Caco-2 (cell line): ENCODE measurements around the gene TPR. TPM values are rescaled to one million over a fixed set of nuclear protein-coding genes. Genes with fewer than 3 reads are reported as not detected.

Source experiments
- BruUV-seq: library from RNA; stranded (reverse); fragments of 400-500 nt; replicated peaks from 2 replicates; lab custom pipeline; 2021; lab: Mats Ljungman, UMichigan
- CTCF ChIA-PET: fragments of 300-600 bp; sonication (Branson Sonifier 250); formaldehyde crosslinking; loops from one replicate; lab custom pipeline; 2022; ENCODE audit warnings: antibody characterized with exemption; lab: Charles Lee
- POLR2A ChIA-PET: fragments of 300-600 bp; sonication (Branson Sonifier 250); formaldehyde crosslinking; loops from one replicate; lab custom pipeline; 2022; ENCODE audit warnings: antibody characterized with exemption; lab: Charles Lee
- DNase-seq, 2 experiments: peaks; one replicate each; pipeline versions ENCODE4 v3.0.0 to v3.0.0-alpha.2; 2020 to 2022
- H3K27me3 ChIP-seq: replicated peaks from 2 replicates; pipeline ENCODE4 v1.6.0; 2011; ENCODE audit warnings: low read length; ENCODE audit not compliant: control insufficient read depth, insufficient read depth
- H3K36me3 ChIP-seq: 2 replicates; pipeline ENCODE4 v1.5.1; 2011; ENCODE audit warnings: low read length; ENCODE audit not compliant: control insufficient read depth, insufficient read depth
- H3K4me1 ChIP-seq: fragments of 250-450 bp; sonication (Bioruptor Pico); 2 replicates; pipeline ENCODE4 v1.5.1; 2020; ENCODE audit warnings: mild to moderate bottlenecking
- H3K4me3 ChIP-seq: 2 replicates; pipeline ENCODE4 v1.5.1; 2011; ENCODE audit warnings: low read depth, mild to moderate bottlenecking, control low read depth, low read length
- H3K9me3 ChIP-seq: fragments of 250-450 bp; sonication (Bioruptor Pico); 2 replicates; pipeline ENCODE4 v1.5.1; 2020; ENCODE audit warnings: mild to moderate bottlenecking, moderate library complexity
- H3K27ac Mint-ChIP-seq: one replicate; pipeline ENCODE4 v1.8.0; 2022; ENCODE audit warnings: mixed read lengths; ENCODE audit not compliant: unreplicated experiment
- H3K27me3 Mint-ChIP-seq: one replicate; pipeline ENCODE4 v1.8.0; 2022; ENCODE audit warnings: mixed read lengths; ENCODE audit not compliant: insufficient read depth, unreplicated experiment
- H3K36me3 Mint-ChIP-seq: one replicate; pipeline ENCODE4 v1.8.0; 2022; ENCODE audit warnings: mild to moderate bottlenecking, mixed read lengths; ENCODE audit not compliant: insufficient read depth, unreplicated experiment
- H3K4me1 Mint-ChIP-seq: one replicate; pipeline ENCODE4 v1.8.0; 2022; ENCODE audit warnings: low read depth, mixed read lengths; ENCODE audit not compliant: unreplicated experiment
- H3K4me3 Mint-ChIP-seq: one replicate; pipeline ENCODE4 v1.8.0; 2022; ENCODE audit warnings: mild to moderate bottlenecking, moderate library complexity, mixed read lengths; ENCODE audit not compliant: unreplicated experiment
- H3K9me3 Mint-ChIP-seq: one replicate; pipeline ENCODE4 v1.8.0; 2022; ENCODE audit warnings: mixed read lengths; ENCODE audit not compliant: unreplicated experiment
- intact Hi-C: fragments of 100-400 bp; cut with micrococcal nuclease; formaldehyde crosslinking; loops from one replicate; pipeline ENCODE4 v1.10.0; 2022; ENCODE audit not compliant: unreplicated experiment
- total RNA-seq: library from RNA; stranded (reverse); gene quantifications from 2 replicates; pipeline ENCODE4 v1.2.3, GENCODE V29; 2022
- TF ChIP-seq, protein P1 (sequence below), 2 experiments: fragments of 200-600 bp in 1 of 2; IDR thresholded peaks; 1 replicate in 1 of 2; 2 replicates in 1 of 2; pipeline versions ENCODE4 v1.5.1 to v1.8.0; 2011 to 2022; ENCODE audit warnings: antibody characterized with exemption in 1 of 2, control low read depth in 1 of 2, inconsistent platforms in 1 of 2, low read depth in 1 of 2, low read length in 1 of 2, mild to moderate bottlenecking in 1 of 2, moderate library complexity in 1 of 2; ENCODE audit not compliant: insufficient read depth in 1 of 2, severe bottlenecking in 1 of 2, unreplicated experiment in 1 of 2

The TPR gene
- total RNA-seq, 1 experiment from 2014 or later = 178 TPM

DNA sequence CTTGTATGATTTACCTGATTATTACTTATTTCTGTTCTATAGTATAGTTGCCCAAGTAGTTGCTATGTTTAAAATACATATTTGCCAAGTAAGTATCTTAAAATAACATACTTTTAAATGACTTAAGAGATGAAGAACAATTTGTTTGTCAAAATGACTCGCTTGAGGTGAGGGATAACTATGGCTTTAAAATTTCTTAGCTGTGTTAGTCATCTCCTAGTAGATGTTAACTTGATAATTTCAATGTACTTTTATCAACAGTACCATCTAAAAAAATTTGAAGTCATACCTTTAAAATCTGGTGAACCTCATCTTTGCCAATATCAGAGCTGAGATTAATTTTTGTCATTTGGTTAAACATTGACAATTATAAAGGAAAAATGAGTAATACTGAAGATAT lies 38.3 kb upstream of the TPR start:
- Histone ChIP-seq H3K4me3 (no peak overlapping the region), H3K36me3 (no peaks in the 10 kb centered on the region; the same call in 1 of the 2 replicates), H3K9me3 (no peaks in the 10 kb centered on the region), H3K27me3 (no peaks in the 10 kb centered on the region), H3K4me1 (no peaks in the 10 kb centered on the region)
- Mint-ChIP-seq H3K27me3 (no peaks in the 10 kb centered on the region), H3K4me1 (no peaks in the 10 kb centered on the region), H3K27ac (no peak overlapping the region), H3K9me3 (no peaks in the 10 kb centered on the region), H3K4me3 (no peak overlapping the region), H3K36me3 (peaks cover 22% of the 10 kb centered on the region)
- TF ChIP-seq, protein P1, sequence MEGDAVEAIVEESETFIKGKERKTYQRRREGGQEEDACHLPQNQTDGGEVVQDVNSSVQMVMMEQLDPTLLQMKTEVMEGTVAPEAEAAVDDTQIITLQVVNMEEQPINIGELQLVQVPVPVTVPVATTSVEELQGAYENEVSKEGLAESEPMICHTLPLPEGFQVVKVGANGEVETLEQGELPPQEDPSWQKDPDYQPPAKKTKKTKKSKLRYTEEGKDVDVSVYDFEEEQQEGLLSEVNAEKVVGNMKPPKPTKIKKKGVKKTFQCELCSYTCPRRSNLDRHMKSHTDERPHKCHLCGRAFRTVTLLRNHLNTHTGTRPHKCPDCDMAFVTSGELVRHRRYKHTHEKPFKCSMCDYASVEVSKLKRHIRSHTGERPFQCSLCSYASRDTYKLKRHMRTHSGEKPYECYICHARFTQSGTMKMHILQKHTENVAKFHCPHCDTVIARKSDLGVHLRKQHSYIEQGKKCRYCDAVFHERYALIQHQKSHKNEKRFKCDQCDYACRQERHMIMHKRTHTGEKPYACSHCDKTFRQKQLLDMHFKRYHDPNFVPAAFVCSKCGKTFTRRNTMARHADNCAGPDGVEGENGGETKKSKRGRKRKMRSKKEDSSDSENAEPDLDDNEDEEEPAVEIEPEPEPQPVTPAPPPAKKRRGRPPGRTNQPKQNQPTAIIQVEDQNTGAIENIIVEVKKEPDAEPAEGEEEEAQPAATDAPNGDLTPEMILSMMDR (IDR thresholded peaks at IDR 0.05; ENCODE audit: insufficient read depth in 1 of 2, low read depth in 1 of 2, low read length in 1 of 2, severe bottlenecking in 1 of 2, unreplicated experiment in 1 of 2) = no peak
- intact Hi-C loops = no loop called here
- no peak for DNase-seq
- ChIA-PET CTCF (no interaction called here), POLR2A (no interaction called here)
- BruUV-seq = no TSS peak

DNA sequence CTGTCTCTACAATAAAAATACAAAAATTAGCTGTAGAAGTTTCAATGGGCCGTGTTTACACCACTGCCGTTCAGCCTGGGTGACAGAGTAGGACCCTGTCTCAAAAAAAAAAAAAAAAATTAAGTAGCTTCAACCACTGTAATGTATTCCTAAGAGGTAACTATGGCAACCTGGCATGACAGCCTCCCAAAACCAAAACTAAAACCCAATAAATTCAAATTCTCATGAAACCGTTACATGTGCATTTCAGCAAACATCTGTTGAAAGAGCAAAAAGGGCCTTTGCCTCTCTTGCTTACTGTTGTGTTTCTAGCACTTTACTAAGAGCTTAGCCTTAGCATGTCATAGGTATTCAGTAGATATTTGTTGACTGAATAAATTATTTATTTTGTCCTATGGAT lies 34.0 kb upstream of the TPR start:
- no peaks in the 10 kb centered on the region for H3K4me1 Mint-ChIP-seq
- H3K4me3 Mint-ChIP-seq = no peak overlapping the region
- no peaks in the 10 kb centered on the region for H3K27me3 Mint-ChIP-seq
- ChIA-PET CTCF (no interaction called here), POLR2A (no interaction called here)
- Histone ChIP-seq H3K36me3 (no peaks in the 10 kb centered on the region), H3K4me1 (no peaks in the 10 kb centered on the region), H3K9me3 (no peaks in the 10 kb centered on the region), H3K27me3 (no peaks in the 10 kb centered on the region), H3K4me3 (no peak overlapping the region)
- no peak for DNase-seq
- peaks cover 42% of the 10 kb centered on the region for H3K36me3 Mint-ChIP-seq
- BruUV-seq = no TSS peak
- no peak overlapping the region for H3K27ac Mint-ChIP-seq
- TF ChIP-seq, protein P1 (IDR thresholded peaks at IDR 0.05; ENCODE audit: insufficient read depth in 1 of 2, low read depth in 1 of 2, low read length in 1 of 2, severe bottlenecking in 1 of 2, unreplicated experiment in 1 of 2) = no peak
- H3K9me3 Mint-ChIP-seq = no peaks in the 10 kb centered on the region
- intact Hi-C loops = no loop called here

DNA sequence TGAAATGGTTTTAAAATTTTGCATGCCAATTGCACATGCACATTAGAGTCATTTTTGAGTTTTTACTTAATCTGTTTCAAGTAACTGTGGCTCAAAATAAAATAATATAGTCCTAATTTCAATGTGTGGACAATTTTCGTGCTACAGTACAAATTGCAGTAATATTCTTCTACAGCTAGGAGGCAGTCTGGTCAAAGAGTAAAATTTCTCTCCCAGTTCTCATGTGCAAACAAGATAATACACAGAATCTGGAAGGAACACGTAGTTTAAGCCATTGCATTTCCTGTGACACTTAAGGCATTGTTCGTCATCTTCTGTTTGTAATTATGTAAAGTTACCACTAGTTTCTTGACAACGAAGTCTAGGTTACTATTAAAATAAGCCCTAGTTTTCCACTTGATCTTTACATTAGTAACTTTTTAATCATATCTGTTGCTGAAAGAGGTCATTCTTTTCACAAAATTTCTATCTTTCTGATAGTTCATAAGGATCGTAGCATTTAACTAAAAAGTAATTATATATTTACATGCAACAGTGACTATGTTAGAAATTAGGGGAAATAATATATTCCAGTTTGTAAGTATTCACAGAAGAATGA lies 29.5 kb upstream of the TPR start:
- TF ChIP-seq, protein P1 (IDR thresholded peaks at IDR 0.05; ENCODE audit: insufficient read depth in 1 of 2, low read depth in 1 of 2, low read length in 1 of 2, severe bottlenecking in 1 of 2, unreplicated experiment in 1 of 2) = peak; percentile 58 to 63
- H3K27me3 ChIP-seq = no peaks in the 10 kb centered on the region

More for the DNA sequence above, 29.5 kb upstream of the TPR start:
- DNase-seq = peak in 1 of 2 experiments; percentile 43
- intact Hi-C loops = loop anchor here (1.0 to 2.0 kb wide), 5 partner anchors 76 to 582 kb away; partner anchors contain the start of gene PTGS2
- no peaks in the 10 kb centered on the region for H3K27me3 Mint-ChIP-seq
- CTCF ChIA-PET = interaction anchor here (0.7 to 1.5 kb wide), 5 partner anchors 29 to 278 kb away, joined by 3 to 6 read pairs (median 4); partner anchors contain the start of genes ODR4 and TPR
- no peaks in the 10 kb centered on the region for H3K36me3 ChIP-seq
- no peaks in the 10 kb centered on the region for H3K9me3 ChIP-seq
- H3K9me3 Mint-ChIP-seq = no peaks in the 10 kb centered on the region
- H3K36me3 Mint-ChIP-seq = peaks cover 69% of the 10 kb centered on the region
- H3K4me1 Mint-ChIP-seq = peaks cover 6% of the 10 kb centered on the region
- no peak overlapping the region for H3K4me3 Mint-ChIP-seq
- no peaks in the 10 kb centered on the region for H3K4me1 ChIP-seq
- H3K27ac Mint-ChIP-seq = no peak overlapping the region
- BruUV-seq = TSS peak; percentile 7
- POLR2A ChIA-PET = no interaction called here
- no peak overlapping the region for H3K4me3 ChIP-seq
